Activated T-helper 17 cell treated with anti-CD3 and anti-CD28 coated beads, Interleukin-2, amount 50 U/mL, for 72 hours (primary cell): Measurements from ENCODE around the gene ZAR1. TPM values are rescaled to one million over a fixed set of nuclear protein-coding genes. Genes with fewer than 3 reads are reported as not detected.

Source experiments
- ATAC-seq: fragments of 150-1000 bp; cut with Tn5 transposase; replicated peaks from 2 replicates; pipeline ENCODE4 v1.10.0; 2021; ENCODE audit warnings: mild to moderate bottlenecking, moderate library complexity
- H3K27ac Mint-ChIP-seq: one replicate; pipeline ENCODE4 v1.8.0; 2022; ENCODE audit warnings: mixed read lengths
- H3K27me3 Mint-ChIP-seq: one replicate; pipeline ENCODE4 v1.8.0; 2022; ENCODE audit warnings: mixed read lengths
- H3K36me3 Mint-ChIP-seq: one replicate; pipeline ENCODE4 v1.8.0; 2022; ENCODE audit warnings: low read depth, mild to moderate bottlenecking, mixed read lengths
- H3K4me1 Mint-ChIP-seq: one replicate; pipeline ENCODE4 v1.8.0; 2022; ENCODE audit warnings: mixed read lengths
- H3K4me3 Mint-ChIP-seq: one replicate; pipeline ENCODE4 v1.8.0; 2022; ENCODE audit warnings: mild to moderate bottlenecking, mixed read lengths
- H3K9me3 Mint-ChIP-seq: one replicate; pipeline ENCODE4 v1.8.0; 2022; ENCODE audit warnings: mixed read lengths
- total RNA-seq, 2 donors: library from RNA; stranded (reverse); gene quantifications; one replicate each; pipeline ENCODE4 v1.2.3, GENCODE V29; 2022

Gene ZAR1
- total RNA-seq, 2 donors from 2014 or later: not detected

DNA sequence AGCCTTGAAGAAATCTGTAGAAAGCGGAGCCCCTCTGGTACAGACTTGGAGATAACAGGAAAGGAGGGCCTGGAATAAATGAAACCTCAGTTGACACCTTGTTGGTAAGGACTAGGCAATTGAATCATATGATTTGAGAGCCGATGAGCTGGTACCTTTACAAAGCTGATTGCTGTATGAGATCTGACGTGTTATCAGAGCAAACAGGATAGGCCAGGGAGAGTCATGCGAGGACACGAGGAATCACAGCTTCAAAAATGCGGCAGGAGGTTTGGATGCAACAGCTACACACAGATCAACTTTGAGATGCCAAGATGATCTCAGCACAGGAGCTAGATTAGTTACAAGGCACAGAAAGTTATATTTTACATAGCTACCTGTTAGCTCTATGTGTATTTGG lies 14.3 kb upstream of the ZAR1 start:
- peaks cover 7% of the 10 kb centered on the region for H3K27me3 Mint-ChIP-seq
- H3K36me3 Mint-ChIP-seq: no peaks in the 10 kb centered on the region
- no peak overlapping the region for H3K27ac Mint-ChIP-seq
- H3K4me1 Mint-ChIP-seq: no peaks in the 10 kb centered on the region
- H3K4me3 Mint-ChIP-seq: no peak overlapping the region
- no peaks in the 10 kb centered on the region for H3K9me3 Mint-ChIP-seq
- ATAC-seq: no peak

DNA sequence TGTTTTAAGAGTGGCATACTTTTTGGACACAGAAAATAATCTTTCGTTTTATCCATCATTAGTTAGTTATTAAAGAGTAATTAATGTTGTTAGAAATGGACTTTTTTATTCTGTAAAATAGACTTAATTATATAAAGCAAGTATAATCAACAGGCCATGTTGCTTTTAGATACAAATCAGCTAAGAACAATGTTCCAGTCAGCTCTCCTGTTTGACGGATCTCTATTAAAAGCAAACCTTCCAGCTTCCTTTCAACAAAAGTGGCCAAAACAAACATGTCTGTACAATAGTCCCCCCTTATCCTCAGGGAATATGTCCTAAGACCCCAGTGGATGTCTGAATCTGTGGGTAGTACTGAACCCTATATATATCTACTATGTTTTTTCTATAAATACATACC lies 11.8 kb upstream of the ZAR1 start:
- ATAC-seq: no peak
- Mint-ChIP-seq H3K27me3 (peaks cover 27% of the 10 kb centered on the region), H3K4me1 (no peaks in the 10 kb centered on the region), H3K27ac (no peak overlapping the region), H3K4me3 (no peak overlapping the region), H3K9me3 (no peaks in the 10 kb centered on the region), H3K36me3 (no peaks in the 10 kb centered on the region)

DNA sequence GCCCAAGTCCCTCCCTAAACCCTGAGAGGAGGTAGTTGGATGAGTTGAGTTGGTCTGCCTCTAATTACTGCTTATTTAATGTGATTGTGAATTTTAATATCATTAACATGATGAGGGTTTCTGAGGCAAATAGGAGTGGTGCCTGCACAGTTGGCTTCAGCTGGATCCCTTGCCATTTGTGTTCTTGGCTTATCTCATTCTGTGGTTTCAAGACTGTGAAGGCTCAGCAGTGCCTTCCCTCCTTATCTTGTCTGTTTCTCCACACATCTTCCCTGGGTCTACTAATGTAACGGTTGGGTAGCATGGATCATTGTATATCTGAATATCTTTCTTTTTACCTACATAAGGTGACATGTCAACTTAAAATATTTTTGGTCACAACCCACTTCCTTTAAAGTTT lies 8.5 kb upstream of the ZAR1 start:
- no peaks in the 10 kb centered on the region for H3K4me1 Mint-ChIP-seq

GRCh38 chr4:48483006-48483776 lies 6.9 kb upstream of the ZAR1 start, which contains the start of gene SLC10A4:
SLC10A4 (plus strand) TSS chr4:48483343; CDS start chr4:48483562, 219 bp downstream.
- peak; percentile 52 for ATAC-seq
- H3K9me3 Mint-ChIP-seq: no peaks in the 10 kb centered on the region
- peak within 1 kb of the TSS; percentile 62 for H3K4me3 Mint-ChIP-seq
- no peak within 1 kb of the TSS for H3K27ac Mint-ChIP-seq
- no peaks in the 10 kb centered on the region for H3K36me3 Mint-ChIP-seq
- H3K27me3 Mint-ChIP-seq: peaks cover 49% of the 10 kb centered on the region
- H3K4me1 Mint-ChIP-seq: no peaks in the 10 kb centered on the region

More for the DNA sequence above, 8.5 kb upstream of the ZAR1 start:
- H3K4me3 Mint-ChIP-seq: no peak overlapping the region
- ATAC-seq: no peak
- H3K27me3 Mint-ChIP-seq: peaks cover 40% of the 10 kb centered on the region
- H3K27ac Mint-ChIP-seq: no peak overlapping the region
- no peaks in the 10 kb centered on the region for H3K9me3 Mint-ChIP-seq
- H3K36me3 Mint-ChIP-seq: no peaks in the 10 kb centered on the region

- peaks cover 57% of the 10 kb centered on the region for H3K27me3 Mint-ChIP-seq
Measured at GRCh38 chr4:48483777-48484493, 6.1 kb upstream of the ZAR1 start.

DNA sequence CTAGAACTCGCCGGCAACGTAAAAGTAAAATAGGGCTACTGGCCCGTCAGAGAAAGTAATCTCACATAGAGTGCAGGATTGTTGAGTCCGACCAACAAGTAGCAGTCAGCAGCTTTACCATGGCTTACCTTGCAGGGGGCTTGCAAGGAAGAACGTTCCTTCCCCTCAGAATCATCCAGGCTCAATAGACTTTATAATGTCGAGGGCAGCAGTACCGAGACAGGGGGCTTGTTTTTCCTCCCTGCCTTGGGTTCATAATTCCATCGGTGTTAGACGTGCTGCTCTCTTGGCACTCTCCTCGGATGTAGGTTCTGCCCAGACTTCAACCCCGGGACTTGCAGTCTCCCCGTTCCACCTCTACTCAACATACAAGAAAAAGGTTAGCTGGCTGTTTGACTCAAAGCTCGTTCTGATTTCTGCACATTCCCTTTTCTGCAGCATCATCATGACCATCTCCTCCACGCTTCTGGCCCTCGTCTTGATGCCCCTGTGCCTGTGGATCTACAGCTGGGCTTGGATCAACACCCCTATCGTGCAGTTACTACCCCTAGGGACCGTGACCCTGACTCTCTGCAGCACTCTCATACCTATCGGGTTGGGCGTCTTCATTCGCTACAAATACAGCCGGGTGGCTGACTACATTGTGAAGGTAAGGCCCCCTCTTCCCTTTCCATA lies 5.4 kb upstream of the ZAR1 start:
- Mint-ChIP-seq H3K27me3 (peaks cover 57% of the 10 kb centered on the region), H3K4me3 (peak overlapping the region; percentile 62), H3K4me1 (no peaks in the 10 kb centered on the region), H3K36me3 (no peaks in the 10 kb centered on the region), H3K9me3 (no peaks in the 10 kb centered on the region), H3K27ac (no peak overlapping the region)
- no peak for ATAC-seq

More at GRCh38 chr4:48483777-48484493, 6.1 kb upstream of the ZAR1 start:
- peak; percentile 32 for ATAC-seq
- H3K36me3 Mint-ChIP-seq: no peaks in the 10 kb centered on the region
- peak overlapping the region; percentile 62 for H3K4me3 Mint-ChIP-seq
- H3K4me1 Mint-ChIP-seq: no peaks in the 10 kb centered on the region
- H3K9me3 Mint-ChIP-seq: no peaks in the 10 kb centered on the region
- no peak overlapping the region for H3K27ac Mint-ChIP-seq

GRCh38 chr4:48489683-48490011 lies 405 bp upstream of the ZAR1 start:
- Mint-ChIP-seq H3K27ac (no peak overlapping the region), H3K4me1 (no peaks in the 10 kb centered on the region)

DNA sequence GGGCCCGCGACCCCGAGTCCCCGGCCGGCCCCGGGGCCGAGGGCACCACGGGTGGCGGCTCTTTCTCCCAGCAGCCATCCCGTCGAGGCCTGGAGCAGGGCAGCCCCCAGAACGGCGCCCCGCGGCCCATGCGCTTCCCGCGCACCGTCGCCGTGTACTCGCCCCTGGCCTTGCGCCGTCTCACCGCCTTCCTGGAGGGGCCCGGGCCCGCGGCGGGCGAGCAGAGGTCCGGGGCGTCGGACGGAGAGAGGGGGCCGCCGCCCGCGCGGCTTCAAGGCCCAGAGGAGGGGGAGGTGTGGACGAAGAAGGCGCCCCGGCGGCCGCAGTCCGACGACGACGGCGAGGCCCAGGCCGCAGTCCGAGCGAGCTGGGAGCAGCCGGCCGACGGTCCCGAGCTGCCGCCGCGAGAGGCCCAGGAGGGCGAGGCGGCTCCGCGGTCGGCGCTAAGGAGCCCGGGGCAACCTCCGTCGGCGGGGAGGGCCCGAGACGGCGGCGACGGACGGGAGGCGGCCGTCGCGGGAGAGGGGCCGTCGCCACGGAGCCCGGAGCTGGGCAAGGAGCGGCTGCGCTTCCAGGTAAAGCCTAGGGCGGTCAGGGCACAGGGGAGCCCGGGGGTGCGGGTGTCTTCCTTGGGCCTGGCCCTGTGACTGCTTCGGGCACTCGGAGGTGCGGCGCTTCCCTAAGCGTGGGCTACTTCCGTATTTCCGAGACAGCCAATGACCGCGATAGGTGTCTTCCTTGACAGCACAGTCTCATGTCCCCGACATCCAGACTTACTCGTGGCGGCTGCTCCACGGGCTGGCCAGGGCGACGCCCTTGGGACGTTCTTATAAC lies 845 bp downstream of the ZAR1 start:
- no peak overlapping the region for H3K27ac Mint-ChIP-seq
- peak; percentile 24 for ATAC-seq
- peaks cover 7% of the 10 kb centered on the region for H3K36me3 Mint-ChIP-seq
- H3K27me3 Mint-ChIP-seq: peaks cover 31% of the 10 kb centered on the region
- H3K4me3 Mint-ChIP-seq: no peak overlapping the region
- H3K4me1 Mint-ChIP-seq: no peaks in the 10 kb centered on the region
- H3K9me3 Mint-ChIP-seq: no peaks in the 10 kb centered on the region

More at GRCh38 chr4:48489683-48490011, 405 bp upstream of the ZAR1 start:
- no peak for ATAC-seq
- H3K9me3 Mint-ChIP-seq: no peaks in the 10 kb centered on the region
- peaks cover 39% of the 10 kb centered on the region for H3K27me3 Mint-ChIP-seq
- H3K4me3 Mint-ChIP-seq: no peak overlapping the region
- no peaks in the 10 kb centered on the region for H3K36me3 Mint-ChIP-seq

GRCh38 chr4:48491514-48492176 lies 1.6 kb downstream of the ZAR1 start:
- no peak overlapping the region for H3K27ac Mint-ChIP-seq
- H3K36me3 Mint-ChIP-seq: peaks cover 13% of the 10 kb centered on the region
- no peak for ATAC-seq
- H3K4me3 Mint-ChIP-seq: no peak overlapping the region
- no peaks in the 10 kb centered on the region for H3K9me3 Mint-ChIP-seq
- no peaks in the 10 kb centered on the region for H3K4me1 Mint-ChIP-seq
- H3K27me3 Mint-ChIP-seq: peaks cover 31% of the 10 kb centered on the region

DNA sequence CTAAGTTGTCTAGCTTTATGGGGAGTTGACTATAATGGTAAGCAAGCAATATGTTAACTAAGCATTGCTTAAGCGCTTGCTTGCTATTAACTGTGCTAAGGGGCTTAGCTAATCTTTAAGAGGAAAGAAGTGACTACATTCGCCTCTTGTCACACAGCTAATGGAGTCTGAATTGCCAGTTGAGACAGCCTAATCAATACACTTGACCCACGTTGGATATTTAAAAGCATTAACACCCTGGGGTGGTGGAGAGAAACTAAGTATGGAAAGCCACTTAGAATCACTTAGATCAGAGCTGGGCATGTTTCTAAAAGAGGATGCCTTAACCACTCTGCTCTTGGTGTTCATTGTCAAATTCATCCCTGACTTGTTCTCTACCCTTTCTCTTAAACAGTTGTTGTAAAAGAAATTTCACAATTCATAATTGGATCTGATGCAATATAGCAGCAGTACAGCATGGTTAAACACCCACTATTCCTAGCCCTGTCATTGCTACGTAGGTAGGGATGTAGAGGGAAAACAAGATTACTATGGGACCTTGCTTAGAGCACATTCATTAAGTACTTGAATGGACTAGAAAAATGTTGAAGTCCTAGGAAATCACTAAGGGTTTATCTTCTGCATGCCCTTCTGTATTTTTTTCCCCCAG lies 3.5 kb downstream of the ZAR1 start:
- peaks cover 18% of the 10 kb centered on the region for H3K27me3 Mint-ChIP-seq
- no peaks in the 10 kb centered on the region for H3K9me3 Mint-ChIP-seq
- H3K36me3 Mint-ChIP-seq: peaks cover 29% of the 10 kb centered on the region
- no peak for ATAC-seq
- no peak overlapping the region for H3K4me3 Mint-ChIP-seq
- H3K27ac Mint-ChIP-seq: no peak overlapping the region
- no peaks in the 10 kb centered on the region for H3K4me1 Mint-ChIP-seq

DNA sequence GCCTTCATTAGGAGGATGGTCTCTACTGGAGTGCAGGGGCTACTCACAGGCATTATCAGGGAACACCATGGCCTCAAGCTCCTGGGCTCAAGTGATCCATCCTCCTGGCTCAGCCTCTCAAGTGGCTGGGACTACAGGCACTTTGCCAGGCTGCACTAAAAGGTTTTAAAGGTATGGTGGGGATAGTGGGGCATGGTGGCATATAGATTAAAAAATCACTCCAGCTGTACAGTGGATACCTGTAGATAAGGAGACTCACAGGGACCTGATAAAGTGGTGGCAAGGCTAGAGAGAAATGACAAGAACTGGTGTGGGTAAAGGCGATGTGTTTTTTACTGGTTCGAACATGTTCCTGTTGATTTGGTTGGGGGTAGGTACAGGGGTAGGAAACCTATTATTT lies 5.9 kb downstream of the ZAR1 start:
- no peak for ATAC-seq
- no peak overlapping the region for H3K27ac Mint-ChIP-seq
- H3K4me3 Mint-ChIP-seq: no peak overlapping the region
- peaks cover 50% of the 10 kb centered on the region for H3K36me3 Mint-ChIP-seq
- peaks cover 6% of the 10 kb centered on the region for H3K4me1 Mint-ChIP-seq
- H3K27me3 Mint-ChIP-seq: peaks cover 14% of the 10 kb centered on the region
- no peaks in the 10 kb centered on the region for H3K9me3 Mint-ChIP-seq

DNA sequence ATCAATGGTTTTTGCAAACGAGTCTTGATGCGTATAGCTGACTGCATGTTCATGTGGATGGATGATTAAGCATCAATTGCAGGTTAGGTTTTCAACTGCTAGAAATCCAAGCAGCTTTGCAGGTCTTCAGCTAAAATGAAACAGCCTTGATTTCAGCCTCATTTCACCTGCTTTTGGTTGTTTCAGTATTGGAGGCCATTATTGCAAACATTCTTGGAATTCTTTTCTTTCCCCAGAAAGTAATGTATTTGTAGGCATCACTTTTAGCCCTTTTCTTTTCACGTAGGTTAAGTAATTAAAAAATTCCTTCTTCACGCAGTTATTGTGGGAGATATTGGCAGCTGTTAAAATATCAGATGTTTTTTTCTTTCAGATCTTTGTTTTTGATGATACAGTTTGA lies 8.8 kb downstream of the ZAR1 start:
- Mint-ChIP-seq H3K36me3 (peaks cover 77% of the 10 kb centered on the region), H3K9me3 (no peaks in the 10 kb centered on the region), H3K27me3 (no peaks in the 10 kb centered on the region), H3K4me1 (peaks cover 6% of the 10 kb centered on the region), H3K4me3 (no peak overlapping the region), H3K27ac (no peak overlapping the region)
- no peak for ATAC-seq

DNA sequence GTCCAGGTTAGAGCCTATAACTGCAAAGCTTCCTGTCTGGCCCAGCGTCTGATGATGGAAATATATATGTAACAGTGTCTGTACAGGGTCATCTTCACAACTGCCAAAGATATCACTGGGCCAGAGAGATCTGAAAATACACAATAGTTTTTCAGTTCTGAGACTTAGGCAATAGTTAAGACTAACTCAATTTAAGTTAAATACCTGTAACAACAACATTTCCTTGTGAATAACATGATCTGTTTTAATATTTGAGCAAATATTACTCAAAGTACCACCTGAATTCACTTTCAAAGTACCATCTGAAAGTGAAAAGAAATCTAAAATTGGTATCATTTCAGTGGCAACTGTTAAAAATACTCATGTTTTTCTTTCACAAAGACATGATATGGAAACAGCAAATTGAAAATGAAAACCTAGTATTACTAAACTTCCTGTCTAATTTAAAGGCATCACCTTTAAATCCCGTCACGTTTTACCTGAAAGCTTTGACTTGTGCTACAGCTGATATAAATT lies 9.6 kb downstream of the ZAR1 start:
- peaks cover 6% of the 10 kb centered on the region for H3K4me1 Mint-ChIP-seq
- no peak overlapping the region for H3K4me3 Mint-ChIP-seq
- H3K9me3 Mint-ChIP-seq: no peaks in the 10 kb centered on the region
- H3K27me3 Mint-ChIP-seq: no peaks in the 10 kb centered on the region
- H3K36me3 Mint-ChIP-seq: peaks cover 84% of the 10 kb centered on the region
- no peak overlapping the region for H3K27ac Mint-ChIP-seq
- ATAC-seq: peak; percentile 80
